Femur (tissue), 1 donor: Measurements from ENCODE around the gene ENO2.

Experiments used
- DNase-seq: peaks from one replicate; pipeline ENCODE4 v3.0.0-alpha.2; 2017

ENO2 gene

DNA sequence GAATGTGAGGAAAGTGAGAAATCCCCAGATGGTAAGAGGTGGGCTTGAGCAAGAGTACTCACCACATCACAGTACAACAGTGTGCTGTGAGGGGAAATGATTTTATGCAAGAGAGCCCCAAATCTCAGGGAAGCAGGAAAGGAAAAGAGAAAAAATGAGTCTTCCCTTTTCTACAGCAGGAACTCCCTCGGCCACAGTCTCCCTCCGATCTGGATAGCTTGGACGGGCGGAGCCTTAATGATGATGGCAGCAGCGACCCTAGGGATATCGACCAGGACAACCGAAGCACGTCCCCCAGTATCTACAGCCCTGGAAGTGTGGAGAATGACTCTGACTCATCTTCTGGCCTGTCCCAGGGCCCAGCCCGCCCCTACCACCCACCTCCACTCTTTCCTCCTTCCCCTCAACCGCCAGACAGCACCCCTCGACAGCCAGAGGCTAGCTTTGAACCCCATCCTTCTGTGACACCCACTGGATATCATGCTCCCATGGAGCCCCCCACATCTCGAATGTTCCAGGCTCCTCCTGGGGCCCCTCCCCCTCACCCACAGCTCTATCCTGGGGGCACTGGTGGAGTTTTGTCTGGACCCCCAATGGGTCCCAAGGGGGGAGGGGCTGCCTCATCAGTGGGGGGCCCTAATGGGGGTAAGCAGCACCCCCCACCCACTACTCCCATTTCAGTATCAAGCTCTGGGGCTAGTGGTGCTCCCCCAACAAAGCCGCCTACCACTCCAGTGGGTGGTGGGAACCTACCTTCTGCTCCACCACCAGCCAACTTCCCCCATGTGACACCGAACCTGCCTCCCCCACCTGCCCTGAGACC lies 21.2 kb downstream of the ENO2 start:
- no peak for DNase-seq

DNA sequence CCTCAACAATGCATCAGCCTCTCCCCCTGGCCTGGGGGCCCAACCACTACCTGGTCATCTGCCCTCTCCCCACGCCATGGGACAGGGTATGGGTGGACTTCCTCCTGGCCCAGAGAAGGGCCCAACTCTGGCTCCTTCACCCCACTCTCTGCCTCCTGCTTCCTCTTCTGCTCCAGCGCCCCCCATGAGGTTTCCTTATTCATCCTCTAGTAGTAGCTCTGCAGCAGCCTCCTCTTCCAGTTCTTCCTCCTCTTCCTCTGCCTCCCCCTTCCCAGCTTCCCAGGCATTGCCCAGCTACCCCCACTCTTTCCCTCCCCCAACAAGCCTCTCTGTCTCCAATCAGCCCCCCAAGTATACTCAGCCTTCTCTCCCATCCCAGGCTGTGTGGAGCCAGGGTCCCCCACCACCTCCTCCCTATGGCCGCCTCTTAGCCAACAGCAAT lies 21.8 kb downstream of the ENO2 start:
- DNase-seq = no peak

- DNase-seq = peak; percentile 80
These were observed 22.5 kb downstream of the ENO2 start for GRCh38 chr12:6936636-6937480.

DNA sequence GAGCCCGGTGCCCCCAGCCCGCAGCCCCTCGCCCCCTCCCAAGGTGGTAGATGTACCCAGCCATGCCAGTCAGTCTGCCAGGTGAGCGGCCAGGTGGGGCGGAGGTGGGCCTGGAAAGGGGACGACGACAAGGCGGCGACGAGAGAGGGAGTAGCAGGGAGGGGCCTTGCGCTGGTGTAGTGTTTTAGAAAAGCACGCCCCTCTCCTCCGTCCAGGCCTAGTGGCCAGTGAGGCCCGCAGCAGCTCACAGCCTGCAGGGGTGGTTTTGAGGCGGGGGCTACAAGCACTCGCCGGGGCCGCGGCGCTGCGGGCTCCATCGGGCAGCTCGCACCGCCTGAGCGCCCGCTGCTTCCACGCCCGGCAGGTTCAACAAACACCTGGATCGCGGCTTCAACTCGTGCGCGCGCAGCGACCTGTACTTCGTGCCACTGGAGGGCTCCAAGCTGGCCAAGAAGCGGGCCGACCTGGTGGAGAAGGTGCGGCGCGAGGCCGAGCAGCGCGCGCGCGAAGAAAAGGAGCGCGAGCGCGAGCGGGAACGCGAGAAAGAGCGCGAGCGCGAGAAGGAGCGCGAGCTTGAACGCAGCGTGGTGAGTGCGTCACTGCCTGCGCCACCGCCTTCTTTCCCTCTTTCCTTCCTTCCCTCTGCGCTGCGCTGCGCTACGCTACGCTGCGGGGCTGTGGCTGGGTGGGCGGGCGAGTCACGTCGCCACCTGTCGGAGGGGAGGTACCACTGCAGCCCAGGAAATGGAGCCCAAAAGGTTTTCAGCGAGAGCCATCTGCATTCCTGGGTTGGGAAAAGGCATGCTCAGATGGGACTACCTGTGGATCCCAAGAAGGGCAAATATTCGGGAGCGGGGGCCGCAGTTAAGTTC lies 23.3 kb downstream of the ENO2 start:
- peak; percentile 96 for DNase-seq

GRCh38 chr12:6938353-6939190 lies 24.2 kb downstream of the ENO2 start:
- no peak for DNase-seq

DNA sequence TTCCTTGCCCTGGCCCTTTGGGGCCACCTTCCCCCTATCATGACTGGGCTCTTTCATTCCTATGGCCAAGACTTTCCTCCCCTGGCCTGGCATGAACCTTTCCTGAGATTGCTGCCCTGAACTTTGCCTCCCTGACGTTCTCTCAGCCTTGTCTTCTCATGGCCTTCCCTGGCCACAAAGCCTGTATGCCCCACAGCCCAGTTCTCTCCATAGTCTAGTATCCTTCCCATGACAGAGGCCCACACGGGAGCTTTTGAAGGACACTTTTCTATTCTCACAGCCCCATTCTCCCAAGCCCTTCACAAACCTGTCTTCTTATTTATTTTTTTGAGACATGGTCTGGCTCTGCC lies 24.8 kb downstream of the ENO2 start:
- no peak for DNase-seq

- DNase-seq = no peak
These were observed 26.9 kb downstream of the ENO2 start for GRCh38 chr12:6941267-6941666.

- no peak for DNase-seq
These were observed 27.4 kb downstream of the ENO2 start for GRCh38 chr12:6941782-6942181.

- no peak for DNase-seq
These were observed 27.9 kb downstream of the ENO2 start for GRCh38 chr12:6942331-6942665.

DNA sequence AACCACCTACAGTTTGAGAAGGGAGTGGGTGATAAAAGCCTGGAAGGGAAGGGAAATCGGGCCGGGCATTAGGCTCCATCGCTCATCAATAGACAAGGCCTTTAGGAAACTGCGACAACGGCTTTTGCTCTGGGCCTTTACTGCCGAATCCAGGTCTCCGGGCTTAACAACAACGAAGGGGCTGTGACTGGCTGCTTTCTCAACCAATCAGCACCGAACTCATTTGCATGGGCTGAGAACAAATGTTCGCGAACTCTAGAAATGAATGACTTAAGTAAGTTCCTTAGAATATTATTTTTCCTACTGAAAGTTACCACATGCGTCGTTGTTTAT lies 29.0 kb downstream of the ENO2 start:
- DNase-seq = peak; percentile 92

DNA sequence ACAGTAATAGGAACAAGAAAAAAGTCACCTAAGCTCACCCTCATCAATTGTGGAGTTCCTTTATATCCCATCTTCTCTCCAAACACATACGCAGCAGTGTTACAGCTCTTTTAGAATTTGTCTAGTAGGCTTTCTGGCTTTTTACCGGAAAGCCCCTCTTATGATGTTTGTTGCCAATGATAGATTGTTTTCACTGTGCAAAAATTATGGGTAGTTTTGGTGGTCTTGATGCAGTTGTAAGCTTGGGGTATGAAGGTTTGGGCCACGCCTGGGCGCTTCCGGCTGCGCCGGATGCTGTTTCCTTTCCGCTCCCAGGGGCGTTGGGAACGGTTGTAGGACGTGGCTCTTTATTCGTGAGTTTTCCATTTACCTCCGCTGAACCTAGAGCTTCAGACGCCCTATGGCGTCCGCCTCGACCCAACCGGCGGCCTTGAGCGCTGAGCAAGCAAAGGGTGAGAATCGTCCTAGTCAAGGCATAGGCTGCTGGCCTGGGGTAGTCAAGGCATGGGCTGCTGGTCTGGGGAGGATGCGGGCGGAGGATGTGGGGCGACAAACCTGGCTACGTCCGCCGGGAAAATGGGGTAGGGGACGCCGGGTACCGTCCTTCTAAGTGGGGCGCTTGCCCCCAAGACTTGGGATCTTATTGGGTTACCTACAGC lies 29.5 kb downstream of the ENO2 start, which contains the start of the genes C12orf57 and RNU7-1:
C12orf57 (plus strand) TSS at position 301 of the 659 bp plus-strand sequence; CDS start at position 401, 100 bp downstream.
RNU7-1 (plus strand) TSS at position 95 of the 659 bp plus-strand sequence.
- peak; percentile 94 for DNase-seq

- DNase-seq = peak; percentile 96
These were observed 30.2 kb downstream of the ENO2 start for GRCh38 chr12:6944381-6945186.

DNA sequence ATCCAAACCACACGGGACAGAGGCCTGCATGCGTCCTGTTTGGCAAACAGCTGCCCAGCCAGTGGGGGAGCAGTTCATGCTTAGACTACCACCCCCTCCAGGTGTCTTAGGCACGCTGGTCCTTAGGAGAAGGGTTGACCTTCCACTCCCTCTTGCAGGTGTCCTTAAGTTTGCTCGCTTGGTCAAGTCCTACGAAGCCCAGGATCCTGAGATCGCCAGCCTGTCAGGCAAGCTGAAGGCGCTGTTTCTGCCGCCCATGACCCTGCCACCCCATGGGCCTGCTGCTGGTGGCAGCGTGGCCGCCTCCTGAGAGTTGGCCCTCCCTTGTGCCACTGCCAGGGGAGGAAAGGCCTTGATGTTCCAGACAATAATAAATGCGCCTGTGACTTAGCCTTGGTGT lies 31.2 kb downstream of the ENO2 start:
- DNase-seq = no peak

- DNase-seq = no peak
These were observed 31.9 kb downstream of the ENO2 start for GRCh38 chr12:6946033-6946919.

DNA sequence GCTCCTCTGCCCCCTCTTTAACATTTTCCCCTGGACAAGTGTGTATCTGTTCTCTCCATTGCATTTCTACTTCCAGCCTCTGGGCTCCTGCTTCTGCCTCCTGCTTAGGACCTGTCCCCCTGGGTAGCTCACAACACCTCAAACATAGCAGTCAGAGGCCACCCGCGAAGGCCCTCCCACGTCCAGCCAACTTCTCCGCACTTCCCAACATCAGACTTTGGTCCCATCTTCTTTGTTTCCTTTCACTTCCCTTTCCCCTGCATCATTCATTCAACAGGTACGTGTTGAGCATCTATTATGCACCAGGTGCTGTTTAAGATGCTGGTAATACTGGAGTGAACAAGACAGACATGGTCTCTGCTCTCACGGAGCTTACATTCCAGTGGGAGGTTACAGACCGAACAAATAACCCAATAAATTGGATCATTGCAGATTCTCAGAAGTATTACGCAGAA lies 32.6 kb downstream of the ENO2 start:
- no peak for DNase-seq

DNA sequence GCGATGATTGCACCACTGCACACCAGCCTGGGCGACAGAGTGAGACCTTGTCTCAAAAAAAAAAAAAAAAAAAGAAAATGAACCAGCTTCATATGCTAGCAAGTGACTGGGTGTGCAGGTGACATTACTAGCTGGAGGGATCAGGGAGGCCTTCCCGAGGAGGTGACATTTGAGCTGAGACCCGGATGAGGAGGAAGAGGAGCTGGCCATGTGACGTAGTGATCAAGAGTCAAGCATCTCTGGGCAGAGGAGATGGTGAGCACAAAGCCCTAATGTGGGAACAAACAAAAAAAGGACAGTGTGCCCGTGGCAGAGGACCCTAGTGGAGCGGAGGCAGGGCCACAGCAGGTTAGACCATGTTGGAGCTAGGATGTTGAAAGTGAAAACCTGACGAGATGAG lies 33.2 kb downstream of the ENO2 start:
- DNase-seq = no peak

DNA sequence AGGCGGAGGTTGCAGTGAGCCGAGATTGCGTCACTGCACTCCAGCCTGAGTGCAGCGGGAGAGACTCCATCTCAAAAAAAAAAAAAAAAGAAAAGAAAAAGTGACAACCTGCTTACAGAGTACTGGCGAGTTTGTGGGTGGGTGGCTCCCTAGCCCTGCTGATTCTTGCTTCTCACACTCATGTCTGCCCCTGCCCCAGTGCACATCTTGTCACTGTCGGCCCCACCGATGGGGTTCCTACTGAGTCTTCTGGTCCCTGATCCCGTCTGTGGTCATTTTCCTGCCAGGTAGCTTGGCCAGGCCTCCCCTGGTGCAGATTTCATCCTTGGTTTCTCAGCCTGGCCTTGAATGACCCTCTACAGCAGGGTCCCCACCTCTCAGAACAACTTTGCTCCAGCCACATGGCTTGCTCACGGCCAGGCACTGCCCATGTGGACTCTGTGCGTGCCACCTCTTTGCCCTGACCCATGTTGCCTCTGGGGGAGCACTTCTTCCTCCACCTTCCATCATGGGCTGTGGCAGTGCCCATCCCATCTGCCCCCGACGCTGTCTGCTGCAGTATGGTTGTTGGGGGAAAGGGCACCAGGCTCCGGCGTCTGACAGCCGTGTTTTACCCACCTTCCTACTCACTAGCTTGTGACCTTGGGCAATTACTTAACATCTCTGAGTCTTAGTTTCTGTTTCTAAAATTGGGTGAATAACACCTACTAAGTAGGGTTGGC lies 34.7 kb downstream of the ENO2 start:
- no peak for DNase-seq

- DNase-seq = no peak
These were observed 36.0 kb downstream of the ENO2 start for GRCh38 chr12:6950401-6950801.
